H9 (cell line): ENCODE data around the gene SMURF1. TPM values are rescaled to one million over a fixed set of nuclear protein-coding genes. Genes with fewer than 3 reads are reported as not detected.

Experiments used
- DNase-seq: peaks from one replicate; pipeline ENCODE4 v3.0.0-alpha.2; 2017
- H2AFZ ChIP-seq: one replicate; pipeline ENCODE4 v1.6.1; 2013; ENCODE audit warnings: mild to moderate bottlenecking, low read length, control low read depth, moderate library complexity
- H2AK5ac ChIP-seq: 2 replicates; pipeline ENCODE4 v1.6.1; 2013; ENCODE audit warnings: low read length, control low read depth, mixed read lengths; ENCODE audit not compliant: insufficient read length
- H2BK120ac ChIP-seq: one replicate; pipeline ENCODE4 v1.6.1; 2013; ENCODE audit warnings: low read depth, mild to moderate bottlenecking, low read length, control low read depth, inconsistent platforms; ENCODE audit not compliant: poor library complexity, severe bottlenecking
- H2BK12ac ChIP-seq: 2 replicates; pipeline ENCODE4 v1.6.1; 2013; ENCODE audit warnings: low read length, control low read depth, mixed read lengths, low read depth; ENCODE audit not compliant: insufficient read length
- H2BK15ac ChIP-seq: 2 replicates; pipeline ENCODE4 v1.6.1; 2013; ENCODE audit warnings: low read depth, low read length, control low read depth
- H2BK20ac ChIP-seq: one replicate; pipeline ENCODE4 v1.6.1; 2013; ENCODE audit warnings: low read depth, mild to moderate bottlenecking, low read length, control low read depth, inconsistent platforms; ENCODE audit not compliant: poor library complexity, severe bottlenecking
- H2BK5ac ChIP-seq: 2 replicates; pipeline ENCODE4 v1.6.1; 2013; ENCODE audit warnings: low read length, control low read depth, mixed read lengths; ENCODE audit not compliant: insufficient read length
- H3K14ac ChIP-seq: 2 replicates; pipeline ENCODE4 v1.6.1; 2013; ENCODE audit warnings: low read length, control low read depth; ENCODE audit not compliant: insufficient read depth
- H3K18ac ChIP-seq: 2 replicates; pipeline ENCODE4 v1.6.1; 2013; ENCODE audit warnings: low read depth, mild to moderate bottlenecking, mixed read lengths, low read length, control low read depth; ENCODE audit not compliant: insufficient read length
- H3K23ac ChIP-seq: 2 replicates; pipeline ENCODE4 v1.6.1; 2013; ENCODE audit warnings: low read length, control low read depth, mixed read lengths, low read depth; ENCODE audit not compliant: insufficient read length
- H3K23me2 ChIP-seq: 2 replicates; pipeline ENCODE4 v1.6.1; 2013; ENCODE audit warnings: low read depth, mild to moderate bottlenecking, mixed read lengths, low read length, control low read depth; ENCODE audit not compliant: insufficient read length, poor library complexity, severe bottlenecking
- H3K27ac ChIP-seq: 2 replicates; pipeline ENCODE4 v1.5.1; 2013; ENCODE audit warnings: low read length, control low read depth, mixed read lengths, low read depth; ENCODE audit not compliant: insufficient read length
- H3K27me3 ChIP-seq: 2 replicates; pipeline ENCODE4 v1.6.1; 2013; ENCODE audit warnings: low read length, control low read depth, inconsistent platforms; ENCODE audit not compliant: insufficient read depth
- H3K4ac ChIP-seq: 2 replicates; pipeline ENCODE4 v1.6.1; 2013; ENCODE audit warnings: low read depth, mild to moderate bottlenecking, control low read depth, inconsistent platforms, low read length, moderate library complexity
- H3K4me1 ChIP-seq: 2 replicates; pipeline ENCODE4 v1.6.1; 2013; ENCODE audit warnings: low read length, control low read depth, inconsistent platforms; ENCODE audit not compliant: insufficient read depth
- H3K4me2 ChIP-seq: 2 replicates; pipeline ENCODE4 v1.6.1; 2013; ENCODE audit warnings: low read length, control low read depth, mixed read lengths; ENCODE audit not compliant: insufficient read length, insufficient read depth
- H3K56ac ChIP-seq: 2 replicates; pipeline ENCODE4 v1.6.1; 2013; ENCODE audit warnings: low read depth, mild to moderate bottlenecking, mixed read lengths, low read length, control low read depth; ENCODE audit not compliant: insufficient read length
- H3K79me1 ChIP-seq: 2 replicates; pipeline ENCODE4 v1.6.1; 2013; ENCODE audit warnings: low read depth, mild to moderate bottlenecking, moderate library complexity, low read length, control low read depth, inconsistent platforms; ENCODE audit not compliant: insufficient read depth, poor library complexity, severe bottlenecking
- H3K79me2 ChIP-seq: 2 replicates; pipeline ENCODE4 v1.6.1; 2013; ENCODE audit warnings: low read length, control low read depth, inconsistent platforms; ENCODE audit not compliant: insufficient read depth
- H3K9ac ChIP-seq: 2 replicates; pipeline ENCODE4 v1.6.1; 2013; ENCODE audit warnings: low read length, control low read depth, mixed read lengths; ENCODE audit not compliant: insufficient read length; ENCODE audit errors: extremely low read depth
- H3K9me3 ChIP-seq: one replicate; pipeline ENCODE4 v1.6.1; 2013; ENCODE audit warnings: low read depth, low read length, inconsistent platforms; ENCODE audit not compliant: control insufficient read depth
- H3T11ph ChIP-seq: one replicate; pipeline ENCODE4 v1.6.1; 2013; ENCODE audit warnings: mild to moderate bottlenecking, low read length, control low read depth, inconsistent platforms
- H4K20me1 ChIP-seq: one replicate; pipeline ENCODE4 v1.6.1; 2013; ENCODE audit not compliant: control insufficient read depth, insufficient read length, insufficient read depth
- H4K5ac ChIP-seq: 2 replicates; pipeline ENCODE4 v1.6.1; 2013; ENCODE audit warnings: low read depth, mild to moderate bottlenecking, mixed read lengths, low read length, control low read depth; ENCODE audit not compliant: insufficient read length
- H4K8ac ChIP-seq: replicated peaks from 2 replicates; pipeline ENCODE4 v1.6.1; 2013; ENCODE audit warnings: low read length, control low read depth, mixed read lengths, low read depth; ENCODE audit not compliant: insufficient read length
- H4K91ac ChIP-seq: 2 replicates; pipeline ENCODE4 v1.6.1; 2013; ENCODE audit warnings: low read depth, mild to moderate bottlenecking, moderate library complexity, mixed read lengths, low read length, control low read depth; ENCODE audit not compliant: insufficient read length
- H3K27ac Mint-ChIP-seq, 3 experiments: 2 replicates in 2 of 3; 3 replicates in 1 of 3; pipeline ENCODE4 v1.8.0; 2020 to 2021; ENCODE audit warnings: mixed read lengths in 3 of 3, mild to moderate bottlenecking in 1 of 3, moderate library complexity in 1 of 3
- H3K27me3 Mint-ChIP-seq: 2 replicates; pipeline ENCODE4 v1.8.0; 2021; ENCODE audit warnings: low read depth, mild to moderate bottlenecking, moderate library complexity, mixed read lengths
- H3K36me3 Mint-ChIP-seq, 3 experiments: 2 replicates in 2 of 3; 3 replicates in 1 of 3; pipeline ENCODE4 v1.8.0; 2020 to 2021; ENCODE audit warnings: low read depth in 3 of 3, mixed read lengths in 3 of 3; ENCODE audit not compliant: insufficient read depth in 1 of 3
- H3K4me1 Mint-ChIP-seq, 2 experiments: 2 replicates each; pipeline ENCODE4 v1.8.0; 2020; ENCODE audit warnings: mixed read lengths in 2 of 2
- H3K4me3 Mint-ChIP-seq, 2 experiments: 2 replicates in 1 of 2; 3 replicates in 1 of 2; pipeline ENCODE4 v1.8.0; 2020 to 2021; ENCODE audit warnings: mild to moderate bottlenecking in 2 of 2, mixed read lengths in 2 of 2, moderate library complexity in 1 of 2
- H3K9me3 Mint-ChIP-seq, 2 experiments: 2 replicates in 1 of 2; 3 replicates in 1 of 2; pipeline ENCODE4 v1.8.0; 2020; ENCODE audit warnings: mild to moderate bottlenecking in 2 of 2, mixed read lengths in 2 of 2, moderate library complexity in 1 of 2
- WGBS: extraction: QIAGEN DNeasy Blood & Tissue Kit; methylation state at CpG from one replicate; pipeline ENCODE4 v1.1.7; 2013; ENCODE audit warnings: missing lambda C conversion rate, low lambda C conversion rate, mixed read lengths; ENCODE audit not compliant: insufficient read length; ENCODE audit errors: extremely low coverage; 5-methylcytosine and 5-hydroxymethylcytosine counted together
- total RNA-seq: library from RNA; stranded (reverse); gene quantifications from 2 replicates; pipeline ENCODE4 v1.2.1, GENCODE V29; 2021
- TF ChIP-seq, protein P1 (sequence below): fragments of 200-600 bp; sonication (generic); conservative IDR thresholded peaks from 3 replicates; pipeline ENCODE4 v1.8.0; 2021; ENCODE audit warnings: antibody characterized with exemption, mild to moderate bottlenecking

Gene SMURF1
- total RNA-seq, 1 experiment from 2014 or later = 29.4 TPM

DNA sequence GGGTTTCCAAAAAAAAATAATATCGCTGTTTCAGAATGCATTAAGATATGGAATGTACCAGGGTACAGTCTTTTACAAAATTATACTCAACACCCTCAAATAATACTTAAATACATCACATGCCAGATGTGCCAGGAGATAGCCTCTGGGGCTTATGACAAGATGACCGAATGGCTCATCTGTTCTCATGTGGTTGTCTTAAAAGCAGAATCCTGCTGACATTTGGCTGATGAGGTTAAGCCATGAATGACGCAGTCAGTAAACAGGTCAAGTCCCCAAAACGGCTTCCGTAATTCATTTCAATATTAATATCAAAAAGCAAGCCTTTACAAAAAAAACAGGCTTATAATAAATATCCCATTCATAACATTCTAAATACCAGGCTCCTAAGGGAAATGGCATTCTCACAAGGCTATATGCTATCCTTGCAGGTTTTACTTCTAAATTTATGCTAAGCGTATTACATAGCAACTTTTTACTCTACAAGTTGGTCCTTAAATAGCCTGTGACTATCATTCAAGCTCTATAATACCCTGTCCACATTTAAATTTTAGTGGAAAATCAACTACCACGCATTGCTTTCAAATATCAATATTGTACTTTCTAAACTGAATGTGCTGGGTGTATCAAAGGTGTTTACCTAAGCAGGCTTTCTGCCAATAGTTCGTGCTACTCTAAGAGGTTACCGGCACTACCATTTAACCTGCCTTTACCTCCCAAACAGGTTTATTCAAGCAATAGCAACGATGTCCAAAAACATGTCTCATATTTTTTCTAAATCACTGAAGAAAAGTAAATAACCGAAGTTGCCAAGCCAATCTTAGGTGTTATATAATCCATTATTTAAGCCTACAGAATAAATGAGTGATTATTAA, 15.6 kb downstream of the SMURF1 start:
- Histone ChIP-seq H2BK15ac (no peak overlapping the region), H2BK5ac (no peak overlapping the region), H3K27me3 (no peaks in the 10 kb centered on the region), H3T11ph (no peak overlapping the region), H3K4me1 (peaks cover 8% of the 10 kb centered on the region; the same call in 1 of the 2 replicates), H3K79me1 (peaks cover 5% of the 10 kb centered on the region), H4K20me1 (no peaks in the 10 kb centered on the region), H3K79me2 (peaks cover 35% of the 10 kb centered on the region; the same call in 1 of the 2 replicates), H2BK120ac (no peak overlapping the region), H3K23ac (no peak overlapping the region), H4K5ac (no peak overlapping the region), H3K27ac (no peak overlapping the region), H2AK5ac (no peak overlapping the region), H3K23me2 (no peaks in the 10 kb centered on the region), H2BK12ac (no peak overlapping the region), H4K91ac (no peak overlapping the region), H2AFZ (no peak overlapping the region), H3K18ac (no peak overlapping the region), H2BK20ac (no peak overlapping the region), H3K4ac (no peak overlapping the region), H3K9me3 (no peaks in the 10 kb centered on the region), H4K8ac (no peak overlapping the region), H3K14ac (no peak overlapping the region), H3K9ac (no peak overlapping the region), H3K4me2 (no peak overlapping the region), H3K56ac (no peak overlapping the region)
- no CpG with 5 or more reads among the region's 11 CpGs for WGBS
- Mint-ChIP-seq H3K27me3 (no peaks in the 10 kb centered on the region), H3K36me3 (no peaks in the 10 kb centered on the region), H3K9me3 (no peaks in the 10 kb centered on the region), H3K4me3 (no peak overlapping the region), H3K4me1 (peaks cover 30 to 34% of the 10 kb centered on the region in 2 experiments), H3K27ac (no peak overlapping the region)
- DNase-seq = no peak
- TF ChIP-seq, protein P1, sequence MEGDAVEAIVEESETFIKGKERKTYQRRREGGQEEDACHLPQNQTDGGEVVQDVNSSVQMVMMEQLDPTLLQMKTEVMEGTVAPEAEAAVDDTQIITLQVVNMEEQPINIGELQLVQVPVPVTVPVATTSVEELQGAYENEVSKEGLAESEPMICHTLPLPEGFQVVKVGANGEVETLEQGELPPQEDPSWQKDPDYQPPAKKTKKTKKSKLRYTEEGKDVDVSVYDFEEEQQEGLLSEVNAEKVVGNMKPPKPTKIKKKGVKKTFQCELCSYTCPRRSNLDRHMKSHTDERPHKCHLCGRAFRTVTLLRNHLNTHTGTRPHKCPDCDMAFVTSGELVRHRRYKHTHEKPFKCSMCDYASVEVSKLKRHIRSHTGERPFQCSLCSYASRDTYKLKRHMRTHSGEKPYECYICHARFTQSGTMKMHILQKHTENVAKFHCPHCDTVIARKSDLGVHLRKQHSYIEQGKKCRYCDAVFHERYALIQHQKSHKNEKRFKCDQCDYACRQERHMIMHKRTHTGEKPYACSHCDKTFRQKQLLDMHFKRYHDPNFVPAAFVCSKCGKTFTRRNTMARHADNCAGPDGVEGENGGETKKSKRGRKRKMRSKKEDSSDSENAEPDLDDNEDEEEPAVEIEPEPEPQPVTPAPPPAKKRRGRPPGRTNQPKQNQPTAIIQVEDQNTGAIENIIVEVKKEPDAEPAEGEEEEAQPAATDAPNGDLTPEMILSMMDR = no peak
